ENCODE results near the gene MAU2.

Gene MAU2

GRCh38 chr19:19320361-19321140 is at the start of gene MAU2, which contains the start of gene SUGP1:
MAU2 (plus strand) TSS chr19:19320829; CDS start chr19:19320860, 31 bp downstream.
SUGP1 (minus strand) TSS chr19:19320509; CDS start chr19:19320496, 13 bp downstream.
- DNase-seq (ENCODE audit: low read depth), result peak; percentile 81

- no peak for DNase-seq (ENCODE audit: low read depth)
These were observed 48.6 kb upstream of the MAU2 start for GRCh38 chr19:19271828-19272599.

- DNase-seq (ENCODE audit: low read depth), result no peak
These were observed 46.5 kb upstream of the MAU2 start for GRCh38 chr19:19274146-19274545.

- no peak for DNase-seq (ENCODE audit: low read depth)
These were observed 45.7 kb upstream of the MAU2 start for GRCh38 chr19:19274716-19275565.

GRCh38 chr19:19276386-19276785 is 44.2 kb upstream of the MAU2 start:
- DNase-seq (ENCODE audit: low read depth), result no peak

GRCh38 chr19:19276851-19277250 is 43.8 kb upstream of the MAU2 start:
- DNase-seq (ENCODE audit: low read depth), result no peak

GRCh38 chr19:19278315-19278714 is 42.3 kb upstream of the MAU2 start:
- no peak for DNase-seq (ENCODE audit: low read depth)

GRCh38 chr19:19279062-19279612 is 41.5 kb upstream of the MAU2 start:
- DNase-seq (ENCODE audit: low read depth), result no peak

GRCh38 chr19:19279853-19280252 is 40.8 kb upstream of the MAU2 start:
- DNase-seq (ENCODE audit: low read depth), result no peak

- no peak for DNase-seq (ENCODE audit: low read depth)
These were observed 40.1 kb upstream of the MAU2 start for GRCh38 chr19:19280561-19280960.

GRCh38 chr19:19285686-19286085 is 34.9 kb upstream of the MAU2 start:
- DNase-seq (ENCODE audit: low read depth), result no peak

- DNase-seq (ENCODE audit: low read depth), result no peak
These were observed 28.0 kb upstream of the MAU2 start for GRCh38 chr19:19292607-19293006.

- no peak for DNase-seq (ENCODE audit: low read depth)
These were observed 25.7 kb upstream of the MAU2 start for GRCh38 chr19:19294914-19295313.

- no peak for DNase-seq (ENCODE audit: low read depth)
These were observed 23.5 kb upstream of the MAU2 start for GRCh38 chr19:19296953-19297689.

GRCh38 chr19:19297759-19298158 is 22.9 kb upstream of the MAU2 start:
- DNase-seq (ENCODE audit: low read depth), result no peak

GRCh38 chr19:19300613-19301012 is 20.0 kb upstream of the MAU2 start:
- DNase-seq (ENCODE audit: low read depth), result no peak

GRCh38 chr19:19303411-19303810 is 17.2 kb upstream of the MAU2 start:
- DNase-seq (ENCODE audit: low read depth), result no peak

GRCh38 chr19:19304186-19304965 is 16.3 kb upstream of the MAU2 start:
- no peak for DNase-seq (ENCODE audit: low read depth)

- no peak for DNase-seq (ENCODE audit: low read depth)
These were observed 15.6 kb upstream of the MAU2 start for GRCh38 chr19:19305066-19305465.

- no peak for DNase-seq (ENCODE audit: low read depth)
These were observed 14.9 kb upstream of the MAU2 start for GRCh38 chr19:19305696-19306095.

GRCh38 chr19:19306191-19306590 is 14.4 kb upstream of the MAU2 start:
- DNase-seq (ENCODE audit: low read depth), result no peak

All from stimulated activated CD8-positive, alpha-beta memory T cell treated with anti-CD3 and anti-CD28 coated beads, Interleukin-4, amount 100 ng/mL, for 24 hours (primary cell).